IMR-90 (cell line): Measurements from ENCODE around the gene INPP4A.

Experiments
- BHLHE40 ChIP-seq: fragments of 150-350 bp; IDR thresholded peaks from 2 replicates; pipeline ENCODE4 v1.6.1; 2016; ENCODE audit warnings: mild to moderate bottlenecking, low read depth, low read length
- CHD1 ChIP-seq: IDR thresholded peaks from 2 replicates; pipeline ENCODE4 v1.6.1; 2012; ENCODE audit warnings: low read depth, low read length, improper control_type of control experiment
- MAFK ChIP-seq: IDR thresholded peaks from 2 replicates; pipeline ENCODE4 v1.6.1; 2012; ENCODE audit warnings: low read depth, low read length, improper control_type of control experiment
- MXI1 ChIP-seq: IDR thresholded peaks from 2 replicates; pipeline ENCODE4 v1.6.1; 2012; ENCODE audit warnings: low read depth, mild to moderate bottlenecking, low read length, moderate library complexity, borderline replicate concordance
- POLR2A ChIP-seq: IDR thresholded peaks from 2 replicates; pipeline ENCODE4 v1.6.1; 2012; ENCODE audit warnings: mild to moderate bottlenecking, low read depth, low read length
- RAD21 ChIP-seq: IDR thresholded peaks from 2 replicates; pipeline ENCODE4 v1.6.1; 2012; ENCODE audit warnings: low read length, improper control_type of control experiment
- TF ChIP-seq, protein P1 (sequence below): conservative IDR thresholded peaks from 2 replicates; pipeline ENCODE4 v1.5.1; 2012; ENCODE audit warnings: mild to moderate bottlenecking, low read depth, low read length, improper control_type of control experiment

DNA sequence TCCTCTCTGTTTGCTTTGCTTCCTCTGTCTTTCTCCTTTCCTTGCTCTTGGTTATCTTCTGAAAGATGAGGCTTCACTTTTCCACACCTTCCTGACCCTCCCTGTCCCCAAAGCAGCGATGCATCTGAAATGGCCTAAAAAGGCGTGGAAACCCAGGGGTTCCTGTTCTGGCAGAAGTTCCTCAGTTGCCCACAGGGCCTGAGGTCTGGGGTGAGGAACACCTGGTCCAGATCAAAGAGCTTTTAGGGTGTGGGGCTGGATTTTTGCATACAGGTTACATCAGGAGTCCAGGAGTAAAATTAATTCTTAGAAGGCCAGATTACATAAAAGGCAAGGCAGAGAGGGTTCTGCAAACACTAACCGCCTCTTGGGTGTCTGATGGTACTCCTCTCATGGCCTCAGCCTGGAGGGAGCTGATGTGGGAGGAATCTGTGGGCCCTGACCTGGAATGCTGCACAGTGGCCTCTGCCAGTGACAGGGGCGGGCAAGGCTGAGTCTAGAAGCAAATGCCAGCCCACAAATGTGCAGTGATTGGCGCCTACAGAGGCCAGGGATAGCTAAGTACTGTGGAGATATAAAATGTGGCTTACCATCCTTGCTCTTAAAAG, 41.8 kb downstream of the INPP4A start:
- TF ChIP-seq POLR2A (no peak), MXI1 (no peak), BHLHE40 (no peak), RAD21 (no peak), CHD1 (no peak), MAFK (no peak)
- TF ChIP-seq, protein P1, sequence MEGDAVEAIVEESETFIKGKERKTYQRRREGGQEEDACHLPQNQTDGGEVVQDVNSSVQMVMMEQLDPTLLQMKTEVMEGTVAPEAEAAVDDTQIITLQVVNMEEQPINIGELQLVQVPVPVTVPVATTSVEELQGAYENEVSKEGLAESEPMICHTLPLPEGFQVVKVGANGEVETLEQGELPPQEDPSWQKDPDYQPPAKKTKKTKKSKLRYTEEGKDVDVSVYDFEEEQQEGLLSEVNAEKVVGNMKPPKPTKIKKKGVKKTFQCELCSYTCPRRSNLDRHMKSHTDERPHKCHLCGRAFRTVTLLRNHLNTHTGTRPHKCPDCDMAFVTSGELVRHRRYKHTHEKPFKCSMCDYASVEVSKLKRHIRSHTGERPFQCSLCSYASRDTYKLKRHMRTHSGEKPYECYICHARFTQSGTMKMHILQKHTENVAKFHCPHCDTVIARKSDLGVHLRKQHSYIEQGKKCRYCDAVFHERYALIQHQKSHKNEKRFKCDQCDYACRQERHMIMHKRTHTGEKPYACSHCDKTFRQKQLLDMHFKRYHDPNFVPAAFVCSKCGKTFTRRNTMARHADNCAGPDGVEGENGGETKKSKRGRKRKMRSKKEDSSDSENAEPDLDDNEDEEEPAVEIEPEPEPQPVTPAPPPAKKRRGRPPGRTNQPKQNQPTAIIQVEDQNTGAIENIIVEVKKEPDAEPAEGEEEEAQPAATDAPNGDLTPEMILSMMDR: no peak
